HEK293 (cell line): ENCODE measurements around the gene KDM2B.

Experiments used
- ZNF138 ChIP-seq: fragments of 450-650 bp; formaldehyde crosslinking; IDR thresholded peaks from 2 replicates; pipeline ENCODE4 v1.5.1; 2016; ENCODE audit warnings: missing biosample characterization, missing genetic modification characterization, borderline replicate concordance
- ZNF311 ChIP-seq: fragments of 450-650 bp; formaldehyde crosslinking; IDR thresholded peaks from 2 replicates; pipeline ENCODE4 v1.5.1; 2017; ENCODE audit warnings: missing biosample characterization, missing genetic modification characterization, borderline replicate concordance
- TF ChIP-seq, protein P1 (sequence below): fragments of 450-650 bp; formaldehyde crosslinking; IDR thresholded peaks from 2 replicates; pipeline ENCODE4 v1.5.1; 2016; ENCODE audit warnings: missing biosample characterization, missing genetic modification characterization

DNA sequence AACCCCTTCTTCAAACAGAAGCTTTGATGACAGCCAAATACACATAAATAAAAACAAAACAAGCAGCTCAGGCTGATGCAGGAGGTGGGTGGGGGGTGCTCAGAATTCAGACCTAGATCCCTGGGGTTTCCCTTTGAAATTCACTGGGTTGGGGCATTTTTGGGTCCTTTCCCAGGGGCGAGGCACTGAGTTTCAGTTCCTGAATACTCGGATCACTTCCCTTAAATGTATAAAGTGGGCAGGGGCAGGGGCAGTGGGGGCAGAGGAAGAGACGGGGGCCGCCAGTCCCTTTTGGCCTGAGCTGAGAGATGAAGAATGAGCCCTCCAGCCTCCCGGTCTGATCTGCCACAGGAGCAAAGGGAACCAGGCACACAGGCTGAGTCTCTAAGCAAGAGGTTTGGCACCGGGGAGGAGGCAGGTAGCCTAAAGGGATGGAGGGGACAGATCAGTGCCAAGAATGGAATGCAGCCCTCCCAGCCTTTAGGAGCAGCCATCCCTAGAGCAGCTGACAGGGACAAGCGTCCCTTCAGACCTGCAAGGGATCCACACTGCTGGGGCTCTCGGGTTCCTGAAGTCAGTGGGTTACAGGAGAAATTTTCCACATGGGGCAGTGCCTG, 20.3 kb downstream of the KDM2B start:
- TF ChIP-seq ZNF138 (no peak), ZNF311 (no peak)
- TF ChIP-seq, protein P1, sequence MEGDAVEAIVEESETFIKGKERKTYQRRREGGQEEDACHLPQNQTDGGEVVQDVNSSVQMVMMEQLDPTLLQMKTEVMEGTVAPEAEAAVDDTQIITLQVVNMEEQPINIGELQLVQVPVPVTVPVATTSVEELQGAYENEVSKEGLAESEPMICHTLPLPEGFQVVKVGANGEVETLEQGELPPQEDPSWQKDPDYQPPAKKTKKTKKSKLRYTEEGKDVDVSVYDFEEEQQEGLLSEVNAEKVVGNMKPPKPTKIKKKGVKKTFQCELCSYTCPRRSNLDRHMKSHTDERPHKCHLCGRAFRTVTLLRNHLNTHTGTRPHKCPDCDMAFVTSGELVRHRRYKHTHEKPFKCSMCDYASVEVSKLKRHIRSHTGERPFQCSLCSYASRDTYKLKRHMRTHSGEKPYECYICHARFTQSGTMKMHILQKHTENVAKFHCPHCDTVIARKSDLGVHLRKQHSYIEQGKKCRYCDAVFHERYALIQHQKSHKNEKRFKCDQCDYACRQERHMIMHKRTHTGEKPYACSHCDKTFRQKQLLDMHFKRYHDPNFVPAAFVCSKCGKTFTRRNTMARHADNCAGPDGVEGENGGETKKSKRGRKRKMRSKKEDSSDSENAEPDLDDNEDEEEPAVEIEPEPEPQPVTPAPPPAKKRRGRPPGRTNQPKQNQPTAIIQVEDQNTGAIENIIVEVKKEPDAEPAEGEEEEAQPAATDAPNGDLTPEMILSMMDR (tag by site-specific recombination): no peak
